PC-3 (cell line): Measurements from ENCODE around the gene ALOX15B.

Experiments used
- EZH2 ChIP-seq: fragments of 300-600 bp; sonication (generic); IDR thresholded peaks from one replicate; pipeline ENCODE4 v1.6.1; 2017; ENCODE audit warnings: antibody characterized with exemption, mild to moderate bottlenecking, low read length; ENCODE audit not compliant: unreplicated experiment
- EZH2phosphoT487 ChIP-seq: fragments of 300-600 bp; sonication (generic); IDR thresholded peaks from 2 replicates; pipeline ENCODE4 v1.6.1; 2018; ENCODE audit warnings: mild to moderate bottlenecking, antibody characterized with exemption, low read length, borderline replicate concordance
- TF ChIP-seq, protein P1 (sequence below): fragments of 300-600 bp; sonication (generic); conservative IDR thresholded peaks from 2 replicates; pipeline ENCODE4 v1.5.1; 2017; ENCODE audit warnings: antibody characterized with exemption, low read depth, mild to moderate bottlenecking, low read length

DNA sequence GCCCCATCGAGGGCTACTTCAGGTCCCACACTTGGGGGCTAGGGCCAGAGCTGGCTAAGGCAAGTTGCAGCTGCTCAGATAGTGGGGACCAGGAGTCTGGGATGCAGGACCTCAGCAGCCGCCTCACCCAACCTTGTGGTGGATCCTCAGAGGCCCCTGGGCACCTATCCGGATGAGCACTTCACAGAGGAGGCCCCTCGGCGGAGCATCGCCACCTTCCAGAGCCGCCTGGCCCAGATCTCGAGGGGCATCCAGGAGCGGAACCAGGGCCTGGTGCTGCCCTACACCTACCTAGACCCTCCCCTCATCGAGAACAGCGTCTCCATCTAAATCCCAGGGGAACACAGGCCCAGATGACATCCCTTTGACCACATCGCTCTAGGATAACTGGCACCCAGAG is 9.4 kb downstream of the ALOX15B start:
- TF ChIP-seq EZH2phosphoT487, result no peak
- TF ChIP-seq EZH2, result no peak
- TF ChIP-seq, protein P1, sequence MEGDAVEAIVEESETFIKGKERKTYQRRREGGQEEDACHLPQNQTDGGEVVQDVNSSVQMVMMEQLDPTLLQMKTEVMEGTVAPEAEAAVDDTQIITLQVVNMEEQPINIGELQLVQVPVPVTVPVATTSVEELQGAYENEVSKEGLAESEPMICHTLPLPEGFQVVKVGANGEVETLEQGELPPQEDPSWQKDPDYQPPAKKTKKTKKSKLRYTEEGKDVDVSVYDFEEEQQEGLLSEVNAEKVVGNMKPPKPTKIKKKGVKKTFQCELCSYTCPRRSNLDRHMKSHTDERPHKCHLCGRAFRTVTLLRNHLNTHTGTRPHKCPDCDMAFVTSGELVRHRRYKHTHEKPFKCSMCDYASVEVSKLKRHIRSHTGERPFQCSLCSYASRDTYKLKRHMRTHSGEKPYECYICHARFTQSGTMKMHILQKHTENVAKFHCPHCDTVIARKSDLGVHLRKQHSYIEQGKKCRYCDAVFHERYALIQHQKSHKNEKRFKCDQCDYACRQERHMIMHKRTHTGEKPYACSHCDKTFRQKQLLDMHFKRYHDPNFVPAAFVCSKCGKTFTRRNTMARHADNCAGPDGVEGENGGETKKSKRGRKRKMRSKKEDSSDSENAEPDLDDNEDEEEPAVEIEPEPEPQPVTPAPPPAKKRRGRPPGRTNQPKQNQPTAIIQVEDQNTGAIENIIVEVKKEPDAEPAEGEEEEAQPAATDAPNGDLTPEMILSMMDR, result no peak
